Loucy (cell line): ENCODE measurements around the gene PPP1R27.

Experiments
- H2AFZ ChIP-seq: fragments of 200-600 bp; sonication (generic); 2 replicates; pipeline ENCODE4 v1.6.0; 2016; ENCODE audit warnings: antibody characterized with exemption, mild to moderate bottlenecking, low read length, moderate library complexity
- H3F3A ChIP-seq: fragments of 200-600 bp; 2 replicates; pipeline ENCODE4 v1.6.0; 2016; ENCODE audit warnings: antibody characterized with exemption, low read depth, mild to moderate bottlenecking
- H3K27me3 ChIP-seq: fragments of 200-600 bp; sonication (generic); 2 replicates; pipeline ENCODE4 v1.6.1; 2014; ENCODE audit warnings: low read length, mild to moderate bottlenecking; ENCODE audit not compliant: insufficient read depth, poor library complexity, severe bottlenecking
- H3K36me3 ChIP-seq: fragments of 200-600 bp; sonication (generic); 2 replicates; pipeline ENCODE4 v1.6.1; 2016; ENCODE audit warnings: low read length; ENCODE audit not compliant: insufficient read depth
- H3K4me1 ChIP-seq: fragments of 200-600 bp; sonication (generic); 2 replicates; pipeline ENCODE4 v1.5.1; 2014; ENCODE audit warnings: low read length, mild to moderate bottlenecking; ENCODE audit not compliant: insufficient read depth, poor library complexity, severe bottlenecking
- H3K4me2 ChIP-seq: fragments of 200-600 bp; sonication (generic); 2 replicates; pipeline ENCODE4 v1.6.0; 2014; ENCODE audit warnings: antibody characterized with exemption, low read length, low read depth, mild to moderate bottlenecking; ENCODE audit not compliant: poor library complexity, severe bottlenecking
- H3K4me3 ChIP-seq: fragments of 200-600 bp; sonication (generic); 2 replicates; pipeline ENCODE4 v1.5.1; 2014; ENCODE audit warnings: low read length, mild to moderate bottlenecking, mixed read lengths; ENCODE audit not compliant: poor library complexity, severe bottlenecking
- H3K79me2 ChIP-seq: fragments of 200-600 bp; sonication (generic); 2 replicates; pipeline ENCODE4 v1.6.1; 2014; ENCODE audit warnings: low read length; ENCODE audit not compliant: insufficient read depth
- H3K9ac ChIP-seq: fragments of 200-600 bp; sonication (generic); 2 replicates; pipeline ENCODE4 v1.6.0; 2014; ENCODE audit warnings: mild to moderate bottlenecking, low read depth, low read length, moderate library complexity; ENCODE audit not compliant: poor library complexity, severe bottlenecking
- H3K9me2 ChIP-seq: fragments of 200-600 bp; sonication (generic); replicated peaks from 2 replicates; pipeline ENCODE4 v1.6.1; 2016; ENCODE audit warnings: low read depth, low read length, mixed read lengths
- H3K9me3 ChIP-seq: fragments of 200-600 bp; sonication (generic); 2 replicates; pipeline ENCODE4 v1.6.1; 2014; ENCODE audit warnings: mild to moderate bottlenecking, antibody characterized with exemption, low read length, low read depth; ENCODE audit not compliant: insufficient read depth
- H4K20me1 ChIP-seq: fragments of 200-600 bp; sonication (generic); 2 replicates; pipeline ENCODE4 v1.6.0; 2014; ENCODE audit warnings: antibody characterized with exemption, low read length, mild to moderate bottlenecking; ENCODE audit not compliant: insufficient read depth, poor library complexity, severe bottlenecking
- EZH2phosphoT487 ChIP-seq: fragments of 200-600 bp; IDR thresholded peaks from 2 replicates; pipeline ENCODE4 v1.6.1; 2018; ENCODE audit warnings: antibody characterized with exemption, mild to moderate bottlenecking, moderate library complexity, borderline replicate concordance
- TF ChIP-seq, protein P1 (sequence below): fragments of 200-600 bp; sonication (generic); conservative IDR thresholded peaks from 2 replicates; pipeline ENCODE4 v1.5.1; 2014; ENCODE audit warnings: mild to moderate bottlenecking, antibody characterized with exemption, low read length

PPP1R27 gene

DNA sequence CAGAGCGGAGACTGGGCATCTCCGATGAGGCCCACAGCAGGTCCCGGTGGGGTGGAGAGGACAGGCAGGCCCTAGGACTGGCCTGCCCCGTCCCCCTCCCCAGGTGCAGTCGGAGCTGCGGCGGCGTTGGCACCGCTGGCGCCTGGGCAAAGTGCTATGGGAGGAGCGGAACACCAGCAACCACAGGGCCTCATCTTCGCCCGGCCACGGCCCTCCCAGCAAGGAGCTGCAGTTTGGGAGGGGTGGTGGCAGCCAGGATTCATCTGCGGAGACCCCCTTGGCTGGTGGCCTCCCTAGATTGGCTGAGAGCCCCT is 21.5 kb downstream of the PPP1R27 start:
- Histone ChIP-seq H3K4me1 (no peaks in the 10 kb centered on the region), H4K20me1 (no peaks in the 10 kb centered on the region)

DNA sequence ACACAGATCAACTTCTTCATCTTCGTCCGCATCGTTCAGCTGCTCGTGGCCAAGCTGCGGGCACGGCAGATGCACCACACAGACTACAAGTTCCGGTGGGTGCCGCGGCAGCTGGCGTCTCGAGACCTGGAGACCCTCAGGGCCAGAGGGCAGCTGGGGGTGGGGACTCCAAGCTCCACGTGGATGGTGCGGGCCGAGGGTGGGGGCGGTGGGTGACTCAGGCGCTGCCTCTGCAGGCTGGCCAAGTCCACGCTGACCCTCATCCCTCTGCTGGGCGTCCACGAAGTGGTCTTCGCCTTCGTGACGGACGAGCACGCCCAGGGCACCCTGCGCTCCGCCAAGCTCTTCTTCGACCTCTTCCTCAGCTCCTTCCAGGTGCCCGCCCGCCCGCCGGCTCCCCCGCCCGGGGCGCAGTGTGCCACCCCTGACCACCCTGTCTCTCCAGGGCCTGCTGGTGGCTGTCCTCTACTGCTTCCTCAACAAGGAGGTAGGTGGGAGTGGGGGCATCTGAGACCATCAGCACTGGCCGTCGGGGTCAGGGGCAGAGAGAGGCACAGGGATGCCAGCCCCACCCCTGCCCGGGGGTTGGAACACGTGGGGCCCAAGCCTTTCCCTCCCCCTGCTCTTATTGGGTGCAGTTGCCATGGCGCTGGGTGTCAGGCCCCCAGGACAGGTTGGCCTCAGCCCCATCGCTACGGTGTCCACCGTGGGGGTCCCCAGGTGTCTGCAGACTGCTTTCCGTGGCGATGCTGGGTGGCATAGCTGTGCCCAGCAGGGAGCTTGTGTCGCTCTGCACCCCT is 22.1 kb downstream of the PPP1R27 start:
- Histone ChIP-seq H3K36me3 (no peaks in the 10 kb centered on the region), H3K4me3 (no peak overlapping the region), H3K9ac (no peak overlapping the region), H3K9me3 (no peaks in the 10 kb centered on the region), H3K4me2 (no peak overlapping the region), H3K9me2 (no peaks in the 10 kb centered on the region), H2AFZ (no peak overlapping the region), H4K20me1 (no peaks in the 10 kb centered on the region), H3F3A (no peaks in the 10 kb centered on the region), H3K79me2 (no peaks in the 10 kb centered on the region), H3K27me3 (no peaks in the 10 kb centered on the region), H3K4me1 (no peaks in the 10 kb centered on the region)
- TF ChIP-seq EZH2phosphoT487 = no peak
- TF ChIP-seq, protein P1, sequence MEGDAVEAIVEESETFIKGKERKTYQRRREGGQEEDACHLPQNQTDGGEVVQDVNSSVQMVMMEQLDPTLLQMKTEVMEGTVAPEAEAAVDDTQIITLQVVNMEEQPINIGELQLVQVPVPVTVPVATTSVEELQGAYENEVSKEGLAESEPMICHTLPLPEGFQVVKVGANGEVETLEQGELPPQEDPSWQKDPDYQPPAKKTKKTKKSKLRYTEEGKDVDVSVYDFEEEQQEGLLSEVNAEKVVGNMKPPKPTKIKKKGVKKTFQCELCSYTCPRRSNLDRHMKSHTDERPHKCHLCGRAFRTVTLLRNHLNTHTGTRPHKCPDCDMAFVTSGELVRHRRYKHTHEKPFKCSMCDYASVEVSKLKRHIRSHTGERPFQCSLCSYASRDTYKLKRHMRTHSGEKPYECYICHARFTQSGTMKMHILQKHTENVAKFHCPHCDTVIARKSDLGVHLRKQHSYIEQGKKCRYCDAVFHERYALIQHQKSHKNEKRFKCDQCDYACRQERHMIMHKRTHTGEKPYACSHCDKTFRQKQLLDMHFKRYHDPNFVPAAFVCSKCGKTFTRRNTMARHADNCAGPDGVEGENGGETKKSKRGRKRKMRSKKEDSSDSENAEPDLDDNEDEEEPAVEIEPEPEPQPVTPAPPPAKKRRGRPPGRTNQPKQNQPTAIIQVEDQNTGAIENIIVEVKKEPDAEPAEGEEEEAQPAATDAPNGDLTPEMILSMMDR = no peak

More for the DNA sequence above, 21.5 kb downstream of the PPP1R27 start:
- Histone ChIP-seq H3K27me3 (no peaks in the 10 kb centered on the region), H2AFZ (no peak overlapping the region), H3K4me3 (no peak overlapping the region), H3K9ac (no peak overlapping the region), H3F3A (no peaks in the 10 kb centered on the region), H3K36me3 (no peaks in the 10 kb centered on the region), H3K4me2 (no peak overlapping the region), H3K79me2 (no peaks in the 10 kb centered on the region), H3K9me3 (no peaks in the 10 kb centered on the region), H3K9me2 (no peaks in the 10 kb centered on the region)
- TF ChIP-seq EZH2phosphoT487 = no peak
- TF ChIP-seq, protein P1 = no peak

DNA sequence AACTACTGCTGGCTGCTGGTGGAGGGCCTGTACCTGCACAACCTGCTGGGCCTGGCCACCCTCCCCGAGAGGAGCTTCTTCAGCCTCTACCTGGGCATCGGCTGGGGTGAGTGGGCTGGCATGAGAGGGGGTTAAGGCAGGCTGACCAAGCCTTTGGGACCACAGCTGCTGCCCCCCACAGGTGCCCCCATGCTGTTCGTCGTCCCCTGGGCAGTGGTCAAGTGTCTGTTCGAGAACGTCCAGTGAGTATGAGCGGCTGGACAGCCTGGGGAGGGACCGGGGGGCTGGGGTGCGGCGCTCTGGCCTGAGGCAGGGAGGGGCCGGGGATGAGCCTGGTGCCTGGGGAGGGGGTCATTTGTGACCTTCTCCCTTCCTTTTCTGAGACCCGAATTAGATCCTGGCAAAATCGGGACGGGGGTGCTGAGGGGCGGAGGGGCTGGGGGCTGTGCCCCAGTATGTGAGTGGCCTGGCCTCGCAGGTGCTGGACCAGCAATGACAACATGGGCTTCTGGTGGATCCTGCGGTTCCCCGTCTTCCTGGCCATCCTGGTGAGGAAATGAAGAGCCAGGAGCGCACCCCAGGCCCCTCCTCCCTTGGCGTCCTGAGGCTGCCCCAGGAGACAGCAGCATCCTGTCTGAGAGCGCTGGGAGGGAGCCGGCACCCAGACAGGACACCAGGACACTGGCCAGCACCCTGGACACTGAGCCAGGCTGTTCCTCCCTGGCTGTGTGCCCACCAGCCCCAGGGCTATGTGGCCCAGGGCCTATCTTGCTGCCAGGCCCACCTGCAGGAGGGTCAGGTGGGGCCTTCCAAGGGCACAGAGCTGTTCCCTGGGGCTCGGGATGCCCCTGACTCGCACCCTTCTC is 22.9 kb downstream of the PPP1R27 start:
- no peak overlapping the region for H3K9ac ChIP-seq
- no peak overlapping the region for H3K4me3 ChIP-seq
- no peak overlapping the region for H2AFZ ChIP-seq
- no peaks in the 10 kb centered on the region for H3K36me3 ChIP-seq
- TF ChIP-seq, protein P1 = no peak
- TF ChIP-seq EZH2phosphoT487 = no peak
- H3K4me1 ChIP-seq = no peaks in the 10 kb centered on the region
- no peaks in the 10 kb centered on the region for H3K9me3 ChIP-seq
- no peak overlapping the region for H3K4me2 ChIP-seq
- H4K20me1 ChIP-seq = no peaks in the 10 kb centered on the region
- H3K9me2 ChIP-seq = no peaks in the 10 kb centered on the region
- H3F3A ChIP-seq = no peaks in the 10 kb centered on the region
- no peaks in the 10 kb centered on the region for H3K27me3 ChIP-seq
- no peaks in the 10 kb centered on the region for H3K79me2 ChIP-seq
